DMS79 (cell line): ENCODE measurements around the gene IGF2BP2.
"Not testable (repeated sequence)": the region's sequence is repeated elsewhere in the genome, so short reads cannot be mapped to it uniquely, and the experiment has no call there.

Experiments used
- DNase-seq: peaks from one replicate; lab custom pipeline; 2025; lab: John Stamatoyannopoulos, UW

Gene IGF2BP2

GRCh38 chr3:185659942-185660921 lies 164.6 kb downstream of the IGF2BP2 start:
- peak; percentile 73 for DNase-seq

GRCh38 chr3:185658943-185659342 lies 165.9 kb downstream of the IGF2BP2 start:
- DNase-seq: no peak

- DNase-seq: no peak
Measured at GRCh38 chr3:185658504-185658912, 166.3 kb downstream of the IGF2BP2 start.

- DNase-seq: no peak
Measured at GRCh38 chr3:185657691-185658503, 166.9 kb downstream of the IGF2BP2 start.

GRCh38 chr3:185657211-185657610 lies 167.6 kb downstream of the IGF2BP2 start:
- no peak for DNase-seq

- no peak for DNase-seq
Measured at GRCh38 chr3:185656321-185656840, 168.5 kb downstream of the IGF2BP2 start.

- DNase-seq: no peak
Measured at GRCh38 chr3:185655426-185656320, 169.2 kb downstream of the IGF2BP2 start.

GRCh38 chr3:185654758-185655145 lies 170.1 kb downstream of the IGF2BP2 start:
- no peak for DNase-seq

- DNase-seq: no peak
Measured at GRCh38 chr3:185653949-185654757, 170.7 kb downstream of the IGF2BP2 start.

GRCh38 chr3:185651971-185652370 lies 172.9 kb downstream of the IGF2BP2 start:
- DNase-seq: no peak

- DNase-seq: no peak
Measured at GRCh38 chr3:185649414-185649813, 175.4 kb downstream of the IGF2BP2 start.

GRCh38 chr3:185648396-185648795 lies 176.4 kb downstream of the IGF2BP2 start:
- DNase-seq: no peak

- DNase-seq: no peak
Measured at GRCh38 chr3:185647880-185648210, 177.0 kb downstream of the IGF2BP2 start.

- DNase-seq: no peak
Measured at GRCh38 chr3:185647134-185647879, 177.5 kb downstream of the IGF2BP2 start.

GRCh38 chr3:185646382-185647133 lies 178.3 kb downstream of the IGF2BP2 start:
- no peak for DNase-seq

GRCh38 chr3:185645596-185646381 lies 179.1 kb downstream of the IGF2BP2 start:
- peak; percentile 7 for DNase-seq

GRCh38 chr3:185645191-185645590 lies 179.7 kb downstream of the IGF2BP2 start:
- DNase-seq: not testable (repeated sequence)

- no peak for DNase-seq
Measured at GRCh38 chr3:185640308-185640707, 184.5 kb downstream of the IGF2BP2 start.
